Mammary epithelial cell (primary cell): ENCODE measurements around the gene RAB4B.

Experiments used
- EZH2 ChIP-seq: IDR thresholded peaks from 2 replicates; pipeline ENCODE4 v1.6.1; 2012; ENCODE audit warnings: low read length, inconsistent platforms, borderline replicate concordance
- TF ChIP-seq, protein P1 (sequence below), 2 donors: IDR thresholded peaks in 1 of 2; conservative IDR thresholded peaks in 1 of 2; 2 replicates each; pipeline ENCODE4 v1.5.1; 2011 to 2012; ENCODE audit warnings: inconsistent platforms in 2 of 2, low read length in 2 of 2, mild to moderate bottlenecking in 2 of 2, control low read depth in 1 of 2, low read depth in 1 of 2; ENCODE audit not compliant: insufficient read depth in 1 of 2; ENCODE audit errors: extremely low read depth in 1 of 2

DNA sequence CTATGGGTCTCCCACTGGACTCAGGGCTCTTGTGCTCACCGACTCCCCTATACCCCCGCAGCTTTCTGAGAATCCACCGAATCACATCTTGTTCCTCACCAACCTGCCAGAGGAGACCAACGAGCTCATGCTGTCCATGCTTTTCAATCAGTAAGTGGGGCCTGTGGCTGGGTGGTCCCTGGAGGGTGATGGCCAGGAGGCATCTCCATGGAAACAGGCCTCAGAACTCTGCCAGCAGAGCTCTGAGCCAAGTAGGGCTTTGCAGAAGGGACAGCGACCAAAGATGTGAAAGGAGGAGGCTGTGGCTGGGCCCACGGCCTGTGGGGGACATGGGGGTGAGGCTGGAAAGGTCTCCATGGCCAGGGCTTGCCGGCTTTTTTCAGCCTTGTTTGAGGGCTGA lies 14.5 kb upstream of the RAB4B start:
- TF ChIP-seq, protein P1, sequence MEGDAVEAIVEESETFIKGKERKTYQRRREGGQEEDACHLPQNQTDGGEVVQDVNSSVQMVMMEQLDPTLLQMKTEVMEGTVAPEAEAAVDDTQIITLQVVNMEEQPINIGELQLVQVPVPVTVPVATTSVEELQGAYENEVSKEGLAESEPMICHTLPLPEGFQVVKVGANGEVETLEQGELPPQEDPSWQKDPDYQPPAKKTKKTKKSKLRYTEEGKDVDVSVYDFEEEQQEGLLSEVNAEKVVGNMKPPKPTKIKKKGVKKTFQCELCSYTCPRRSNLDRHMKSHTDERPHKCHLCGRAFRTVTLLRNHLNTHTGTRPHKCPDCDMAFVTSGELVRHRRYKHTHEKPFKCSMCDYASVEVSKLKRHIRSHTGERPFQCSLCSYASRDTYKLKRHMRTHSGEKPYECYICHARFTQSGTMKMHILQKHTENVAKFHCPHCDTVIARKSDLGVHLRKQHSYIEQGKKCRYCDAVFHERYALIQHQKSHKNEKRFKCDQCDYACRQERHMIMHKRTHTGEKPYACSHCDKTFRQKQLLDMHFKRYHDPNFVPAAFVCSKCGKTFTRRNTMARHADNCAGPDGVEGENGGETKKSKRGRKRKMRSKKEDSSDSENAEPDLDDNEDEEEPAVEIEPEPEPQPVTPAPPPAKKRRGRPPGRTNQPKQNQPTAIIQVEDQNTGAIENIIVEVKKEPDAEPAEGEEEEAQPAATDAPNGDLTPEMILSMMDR (conservative IDR thresholded peaks at IDR 0.05 in 1 of 2, IDR thresholded peaks at IDR 0.05 in 1 of 2; ENCODE audit: extremely low read depth in 1 of 2, insufficient read depth in 1 of 2, low read depth in 1 of 2, low read length in 2 of 2): no peak
- TF ChIP-seq EZH2: no peak
